Hepatocyte (in vitro differentiated cells): Measurements from ENCODE around the gene GALNT11.

Experiments used
- EZH2 ChIP-seq: fragments of 200-600 bp; sonication (generic); IDR thresholded peaks from 2 replicates; pipeline ENCODE4 v1.6.1; 2016; ENCODE audit warnings: antibody characterized with exemption, mild to moderate bottlenecking, borderline replicate concordance
- TF ChIP-seq, protein P1 (sequence below): fragments of 200-600 bp; sonication (generic); IDR thresholded peaks from 2 replicates; pipeline ENCODE4 v1.5.1; 2016; ENCODE audit warnings: antibody characterized with exemption, mild to moderate bottlenecking; ENCODE audit not compliant: poor library complexity

- TF ChIP-seq, protein P1, sequence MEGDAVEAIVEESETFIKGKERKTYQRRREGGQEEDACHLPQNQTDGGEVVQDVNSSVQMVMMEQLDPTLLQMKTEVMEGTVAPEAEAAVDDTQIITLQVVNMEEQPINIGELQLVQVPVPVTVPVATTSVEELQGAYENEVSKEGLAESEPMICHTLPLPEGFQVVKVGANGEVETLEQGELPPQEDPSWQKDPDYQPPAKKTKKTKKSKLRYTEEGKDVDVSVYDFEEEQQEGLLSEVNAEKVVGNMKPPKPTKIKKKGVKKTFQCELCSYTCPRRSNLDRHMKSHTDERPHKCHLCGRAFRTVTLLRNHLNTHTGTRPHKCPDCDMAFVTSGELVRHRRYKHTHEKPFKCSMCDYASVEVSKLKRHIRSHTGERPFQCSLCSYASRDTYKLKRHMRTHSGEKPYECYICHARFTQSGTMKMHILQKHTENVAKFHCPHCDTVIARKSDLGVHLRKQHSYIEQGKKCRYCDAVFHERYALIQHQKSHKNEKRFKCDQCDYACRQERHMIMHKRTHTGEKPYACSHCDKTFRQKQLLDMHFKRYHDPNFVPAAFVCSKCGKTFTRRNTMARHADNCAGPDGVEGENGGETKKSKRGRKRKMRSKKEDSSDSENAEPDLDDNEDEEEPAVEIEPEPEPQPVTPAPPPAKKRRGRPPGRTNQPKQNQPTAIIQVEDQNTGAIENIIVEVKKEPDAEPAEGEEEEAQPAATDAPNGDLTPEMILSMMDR = no peak
- no peak for TF ChIP-seq EZH2
Observed at GRCh38 chr7:152132812-152133211, 107.3 kb downstream of the GALNT11 start.
